SKM-1 treated with dmso at 0.1 percent for 144 hours (cell line): ENCODE measurements around the gene ISM2.
"Not testable (repeated sequence)": the region's sequence is repeated elsewhere in the genome, so short reads cannot be mapped to it uniquely, and the experiment has no call there.

ENCODE experiments used
- DNase-seq: peaks from one replicate; lab custom pipeline; 2025; ENCODE audit not compliant: unreplicated experiment; lab: John Stamatoyannopoulos, UW

The ISM2 gene

GRCh38 chr14:77498120-77498979, at the start of gene ISM2:
TSS of gene ISM2 (minus strand) at chr14:77498816. CDS start at chr14:77498793, 23 bp downstream.
- DNase-seq: no peak

- DNase-seq: no peak
Observed at GRCh38 chr14:77547512-77548180, 49.0 kb upstream of the ISM2 start.

DNA sequence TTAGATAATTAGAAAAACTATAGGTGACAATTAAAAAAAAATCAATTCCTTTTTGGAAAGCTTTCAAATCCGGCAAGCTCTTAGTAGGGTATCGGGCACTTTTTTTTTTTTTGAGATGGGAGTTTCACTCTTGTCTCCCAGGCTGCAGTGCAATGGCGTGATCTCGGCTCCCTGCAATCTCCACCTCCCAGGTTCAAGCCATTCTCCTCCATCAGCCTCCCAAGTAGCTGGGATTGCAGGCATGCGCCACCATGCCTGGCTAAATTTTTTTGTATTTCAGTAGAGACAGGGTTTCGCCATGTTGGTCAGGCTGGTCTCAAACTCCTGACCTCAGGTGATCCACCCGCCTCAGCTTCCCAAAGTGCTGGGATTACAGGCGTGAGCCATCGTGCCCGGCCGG, 46.6 kb upstream of the ISM2 start:
- not testable (repeated sequence) for DNase-seq

DNA sequence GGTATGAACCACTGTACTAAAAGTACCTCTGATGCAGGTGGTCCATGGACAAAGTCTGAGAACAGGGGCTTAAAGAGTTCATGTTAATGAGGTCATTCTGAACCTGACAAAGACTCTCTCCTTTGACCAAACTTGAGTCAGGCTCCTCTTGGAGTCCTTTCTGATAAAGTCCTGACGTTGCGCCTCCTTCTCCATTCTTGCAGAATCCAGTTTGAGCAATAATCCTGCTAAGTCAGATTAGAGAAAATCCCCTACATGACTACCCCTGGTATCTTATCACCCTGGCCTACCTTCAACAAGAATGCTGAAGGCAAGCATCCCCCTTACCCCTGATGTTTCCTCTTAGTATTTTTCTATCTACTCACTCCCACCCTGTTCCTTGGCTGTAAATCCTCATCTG, 46.0 kb upstream of the ISM2 start:
- no peak for DNase-seq

DNA sequence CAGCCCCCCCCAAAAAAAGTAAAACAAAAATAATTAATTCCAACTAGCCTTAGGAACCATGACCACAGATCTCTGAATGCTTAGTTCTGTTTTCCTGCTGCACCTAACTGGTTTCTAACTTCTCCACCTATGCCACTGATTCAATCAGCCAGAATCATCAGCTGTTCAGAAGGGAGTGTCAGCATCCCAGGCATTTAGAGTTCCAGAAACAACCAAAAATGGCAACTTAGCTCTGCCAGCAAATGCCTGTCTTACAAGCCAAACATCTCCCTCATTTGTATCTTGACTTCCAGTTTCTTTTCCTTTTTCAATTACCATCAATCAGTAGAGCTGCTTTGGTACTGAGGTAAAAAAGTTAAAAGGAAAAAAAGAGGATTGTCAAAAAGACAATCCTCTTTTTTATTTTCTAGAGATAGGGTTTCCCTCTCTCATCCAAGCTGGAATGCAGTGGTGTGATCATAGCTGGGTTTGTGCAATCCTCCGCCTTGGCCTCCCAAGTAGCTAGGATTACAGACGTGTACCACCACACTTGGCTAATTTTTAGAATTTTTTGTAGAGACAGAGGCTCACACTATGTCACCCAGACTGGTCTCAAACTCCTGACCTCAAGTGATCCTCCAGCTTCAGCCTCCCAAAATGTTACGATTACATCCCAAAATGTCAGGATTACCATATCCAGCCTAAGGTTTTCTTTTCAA, 45.2 kb upstream of the ISM2 start:
- DNase-seq: no peak

GRCh38 chr14:77543240-77543551, 44.6 kb upstream of the ISM2 start:
- no peak for DNase-seq

GRCh38 chr14:77542421-77543239, 44.0 kb upstream of the ISM2 start:
- no peak for DNase-seq

DNA sequence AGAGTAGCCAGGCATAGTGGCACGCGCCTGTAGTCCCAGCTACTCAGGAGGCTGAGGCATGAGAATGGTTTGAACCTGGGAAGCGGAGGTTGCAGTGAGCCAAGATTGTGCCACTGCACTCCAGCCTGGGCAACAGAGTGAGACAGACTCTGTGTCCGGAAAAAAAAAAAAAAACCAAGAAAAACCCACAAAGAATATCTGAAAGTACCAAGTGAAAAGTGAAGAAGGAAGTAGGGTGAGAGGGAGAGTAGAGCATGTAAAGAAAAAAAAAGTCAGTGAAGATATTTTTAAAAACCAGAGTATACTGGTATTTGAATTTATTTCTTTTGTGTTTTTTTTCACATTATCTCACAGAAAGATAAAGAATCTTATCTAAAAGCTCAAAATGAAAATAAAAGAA, 43.3 kb upstream of the ISM2 start:
- DNase-seq: no peak

DNA sequence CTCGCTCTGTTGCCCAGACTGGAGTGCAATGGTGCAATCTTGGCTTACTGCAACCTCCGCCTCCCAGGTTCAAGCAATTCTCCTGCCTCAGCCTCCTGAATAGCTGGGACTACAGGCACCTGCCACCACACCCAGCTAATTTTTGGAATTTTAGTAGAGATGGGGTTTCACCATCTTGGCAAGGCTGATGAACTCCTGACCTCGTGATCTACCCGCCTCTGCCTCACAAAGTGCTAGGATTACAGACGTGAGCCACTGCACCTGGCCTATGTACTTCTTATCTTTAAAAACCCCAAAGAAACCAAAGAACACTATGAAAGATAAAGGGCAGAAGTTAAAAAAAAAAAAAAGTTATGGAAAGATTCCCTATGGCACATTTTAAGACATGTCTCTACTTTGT, 38.3 kb upstream of the ISM2 start:
- DNase-seq: not testable (repeated sequence)

DNA sequence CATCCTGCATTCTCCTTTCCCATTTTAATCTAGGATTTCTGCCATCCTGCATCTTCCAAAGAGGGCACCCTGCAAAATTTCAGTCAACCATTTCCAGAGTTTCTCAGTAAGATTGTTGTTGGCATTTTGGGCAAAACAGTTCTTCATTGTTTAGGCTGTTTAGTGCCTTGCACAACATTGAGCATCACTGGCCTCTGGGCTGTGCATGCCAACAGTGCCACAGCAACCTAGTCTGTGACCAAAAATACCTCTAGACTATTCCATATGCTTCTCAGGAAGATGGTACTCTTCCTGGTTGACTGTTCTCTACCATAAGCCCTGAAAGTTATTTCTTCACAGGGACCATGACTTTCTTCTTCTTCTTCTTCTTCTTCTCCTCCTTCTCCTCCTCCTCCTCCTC, 32.5 kb upstream of the ISM2 start:
- no peak for DNase-seq

GRCh38 chr14:77529963-77530362, 31.3 kb upstream of the ISM2 start:
- DNase-seq: no peak

DNA sequence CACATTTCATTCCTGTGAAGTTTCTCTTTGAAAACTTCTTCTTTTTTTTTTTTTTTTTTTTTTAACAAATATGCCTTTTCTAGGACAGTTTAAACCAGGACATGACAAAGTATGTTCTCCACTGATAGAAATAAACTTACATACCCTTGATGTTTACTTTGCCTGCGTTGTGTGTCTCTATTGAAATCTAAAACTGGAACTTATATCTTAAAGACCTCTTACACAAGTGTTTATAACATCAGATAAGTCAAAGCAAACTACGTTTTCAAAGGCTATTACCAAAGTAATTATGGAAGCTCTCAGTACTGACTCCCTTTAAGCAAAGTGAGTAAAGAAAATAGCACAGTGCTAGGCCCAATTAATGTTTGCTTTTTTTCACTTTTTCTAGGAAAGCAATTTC, 30.6 kb upstream of the ISM2 start:
- no peak for DNase-seq

DNA sequence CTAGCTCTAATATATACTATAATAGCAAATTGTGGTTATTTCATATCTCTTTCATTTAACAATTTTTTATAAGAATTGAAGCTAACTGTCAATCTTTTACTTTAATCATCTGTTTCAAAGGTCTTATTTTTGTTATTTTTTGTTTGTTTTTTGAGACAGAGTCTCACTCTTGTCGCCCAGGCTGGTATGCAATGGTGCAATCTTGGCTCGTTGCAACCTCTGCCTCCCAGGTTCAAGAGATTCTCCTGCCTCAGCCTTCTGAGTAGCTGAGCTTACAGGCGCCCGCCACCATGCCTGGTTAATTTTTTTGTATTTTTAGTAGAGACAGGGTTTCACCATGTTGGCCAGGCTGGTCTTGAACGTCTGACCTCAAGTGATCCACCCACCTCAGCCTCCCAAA, 30.1 kb upstream of the ISM2 start:
- not testable (repeated sequence) for DNase-seq

DNA sequence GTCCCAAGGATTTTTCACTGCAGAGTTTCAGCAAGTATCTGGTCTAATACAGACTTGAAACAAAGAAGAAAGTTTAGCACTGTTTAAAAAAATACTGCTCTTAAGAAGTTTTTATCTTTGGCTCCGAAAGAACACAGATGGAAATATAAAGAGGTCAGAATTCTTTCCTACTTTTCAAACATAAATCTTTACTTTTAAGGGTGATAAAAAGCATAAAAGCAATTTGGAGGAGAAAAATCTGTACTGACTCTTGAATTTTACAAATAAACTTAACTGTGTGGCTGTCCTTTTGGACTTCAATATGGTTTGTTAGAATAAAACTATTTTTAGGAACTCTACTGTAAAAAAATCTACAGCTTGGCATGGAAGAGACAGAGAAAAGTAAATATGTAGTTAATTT, 27.6 kb upstream of the ISM2 start:
- DNase-seq: no peak

DNA sequence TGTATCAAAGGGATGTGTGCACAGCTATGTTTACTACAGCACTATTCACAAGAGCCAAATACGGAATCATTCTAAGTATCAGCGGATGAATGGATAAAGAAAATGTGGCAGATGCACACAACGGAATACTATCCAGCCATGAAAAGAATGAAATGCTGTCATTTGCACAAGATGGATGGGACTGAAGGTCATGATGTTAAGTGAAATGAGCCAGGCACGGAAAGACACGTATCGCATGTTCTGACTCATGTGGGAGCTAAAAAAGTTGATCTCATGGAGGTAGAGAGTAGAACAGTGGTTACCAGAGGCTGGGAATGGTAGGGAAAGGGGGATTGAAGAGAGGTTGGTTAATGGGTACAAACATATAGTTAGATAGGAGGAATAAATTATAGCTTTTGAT, 25.9 kb upstream of the ISM2 start:
- DNase-seq: no peak

GRCh38 chr14:77523109-77523508, 24.5 kb upstream of the ISM2 start:
- no peak for DNase-seq

DNA sequence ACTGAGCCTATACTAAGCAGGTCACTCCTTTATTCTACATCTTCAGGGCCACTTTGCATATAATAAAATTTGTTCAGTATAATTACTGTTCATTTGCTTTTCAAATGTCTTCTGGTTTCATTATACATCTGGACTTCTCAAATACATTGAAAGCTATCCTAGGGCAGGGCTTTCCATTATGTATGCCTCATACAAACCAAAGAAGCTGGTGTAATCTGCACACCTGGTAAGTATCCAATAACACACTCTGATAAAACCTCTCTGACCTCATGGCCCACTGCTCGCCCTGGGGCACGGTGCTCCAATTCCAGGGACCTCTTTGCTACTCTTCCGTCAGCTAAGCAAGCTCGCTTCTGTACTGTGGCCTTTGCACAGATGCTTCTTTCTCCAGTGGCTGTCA, 21.9 kb upstream of the ISM2 start:
- no peak for DNase-seq

DNA sequence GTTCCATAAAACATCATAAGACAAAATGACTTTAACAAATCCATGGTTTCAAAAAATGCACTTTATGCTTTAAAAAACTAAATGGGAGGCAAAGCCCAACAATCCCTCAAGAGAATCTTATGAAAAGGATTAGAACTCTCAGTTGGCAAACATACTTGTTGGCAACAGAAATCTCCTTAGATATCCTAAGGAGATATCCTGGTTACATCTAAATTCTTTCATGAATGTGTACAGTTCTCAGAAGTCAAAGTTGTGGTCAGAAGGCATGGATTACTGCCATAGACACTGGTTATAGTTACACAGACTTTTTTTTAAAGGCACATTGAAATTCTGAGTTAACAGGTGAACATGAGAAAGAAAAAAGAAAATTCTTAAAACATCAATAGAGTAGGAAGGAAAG, 17.5 kb upstream of the ISM2 start:
- no peak for DNase-seq

- DNase-seq: no peak
Observed at GRCh38 chr14:77511486-77512162, 13.0 kb upstream of the ISM2 start.

GRCh38 chr14:77509366-77509765, 10.8 kb upstream of the ISM2 start:
- no peak for DNase-seq

- DNase-seq: no peak
Observed at GRCh38 chr14:77508876-77509275, 10.3 kb upstream of the ISM2 start.
